Heart right ventricle (tissue), 16 donors: ENCODE data around the gene LLPH. TPM values are rescaled to one million over a fixed set of nuclear protein-coding genes. Genes with fewer than 3 reads are reported as not detected.

Experiments used
- ATAC-seq, 8 donors: fragments of 200-7000 bp; cut with Tn5 transposase; one replicate each; pipeline ENCODE4 v1.9.1; 2020; ENCODE audit warnings: mild to moderate bottlenecking in 8 of 8, moderate library complexity in 8 of 8, moderate number of reproducible peaks in 1 of 8
- DNase-seq, 2 donors: peaks; one replicate each; pipeline ENCODE4 v3.0.0-alpha.2; 2020
- H3K27ac ChIP-seq, 10 donors: fragments of 200-600 bp; sonication (generic) in 2 of 10; one replicate each; pipeline versions ENCODE4 v1.5.0 to v1.8.0; 2020 to 2022; ENCODE audit warnings: mild to moderate bottlenecking in 3 of 10
- H3K27me3 ChIP-seq, 7 donors: fragments of 200-600 bp; one replicate each; pipeline ENCODE4 v1.8.0; 2021 to 2022; ENCODE audit warnings: mild to moderate bottlenecking in 2 of 7
- H3K36me3 ChIP-seq, 9 donors: fragments of 200-600 bp; sonication (generic) in 1 of 9; one replicate each; pipeline versions ENCODE4 v1.5.0 to v1.8.0; 2020 to 2022; ENCODE audit warnings: mild to moderate bottlenecking in 2 of 9
- H3K4me1 ChIP-seq, 9 donors: fragments of 200-600 bp; sonication (generic) in 1 of 9; one replicate each; pipeline versions ENCODE4 v1.5.0 to v1.8.0; 2020 to 2022; ENCODE audit warnings: mild to moderate bottlenecking in 4 of 9
- H3K4me3 ChIP-seq, 10 donors: fragments of 200-600 bp; sonication (generic) in 2 of 10; one replicate each; pipeline versions ENCODE4 v1.5.0 to v1.8.0; 2020 to 2022; ENCODE audit warnings: mild to moderate bottlenecking in 7 of 10, moderate library complexity in 2 of 10
- H3K9me3 ChIP-seq, 11 donors: fragments of 200-600 bp in 10 of 11; sonication (generic) in 2 of 11; one replicate each; pipeline versions ENCODE4 v1.5.0 to v1.8.0; 2013 to 2022; ENCODE audit warnings: mild to moderate bottlenecking in 2 of 11, control low read depth in 1 of 11, moderate library complexity in 1 of 11
- WGBS, 2 donors: extraction: QIAGEN DNeasy Blood & Tissue Kit; methylation state at CpG; one replicate each; pipeline ENCODE4 v1.1.7; 2013; ENCODE audit warnings: inconsistent platforms in 1 of 2; 5-methylcytosine and 5-hydroxymethylcytosine counted together
- intact Hi-C, 10 donors: fragments of 100-400 bp; cut with DNase I; formaldehyde crosslinking; loops; one replicate each; pipeline versions ENCODE4 v1.11.1 to v1.14.2; 2022
- polyA plus RNA-seq, 2 donors: library from polyadenylated mRNA; stranded (reverse); fragments of 200-250 nt; gene quantifications; one replicate each; pipeline ENCODE4 v1.2.3, GENCODE V29; 2013
- total RNA-seq, 10 donors: library from RNA; stranded (reverse); fragmentation: NEBNext Ultra II Directional in 3 of 10; extraction: Animal tissue kit (Norgen Biotek cat#: 25700) in 3 of 10; gene quantifications; one replicate each; pipeline versions ENCODE4 v1.2.1 to v1.2.4, GENCODE V29; 2021 to 2023
- TF ChIP-seq, protein P1 (sequence below), 9 donors: fragments of 200-600 bp; sonication (generic) in 2 of 9; IDR thresholded peaks; one replicate each; pipeline versions ENCODE4 v1.5.0 to v1.8.0; 2021 to 2022; ENCODE audit warnings: antibody characterized with exemption in 9 of 9, mild to moderate bottlenecking in 5 of 9, moderate library complexity in 1 of 9
- donor health status: Arrhythmogenic right ventricular cardiomyopathy.
- donor health status: ischemic (EF 13 %, LVEDD 7.1; RV severe dilation, severe dysfunction).
- donor health status: healthy with polysubstance abuse.
- donor health status: DM: no; HTN: yes; CAD: no.
- donor health status: DM: no; HTN: no; CAD: no.
- donor health status: ischemic (EF 25% LVEDD 6.9; RV normal size, moderate dysfunction).
- donor health status: ischemic (EF 25% LVEDD 5.7; RV mildly dilated, moderate dysfunction).
- donor health status: healthy.
- donor health status: DM: yes; HTN: yes; CAD: no.
- donor health status: Ischemic cardiomyopathy.
- donor health status: ischemic (EF 35%, LVEDD 5.7; RV mildly dilated, moderate dysfunction).
- donor health status: nonischemic (EF 11% LVEDD 7.7; RV severe dilation, severe dysfunction).
- donor health status: DM: yes; HTN: yes; CAD: no.
- donor health status: PGD.
- donor health status: ischemic (EF 29% LVEDD 5.4; RV normal size, mild dysfunction).
- donor health status: nonischemic (EF 23%, LVEDD 6.1; RV moderate dilation, normal function).

Gene LLPH
- total and polyA plus RNA-seq, 12 donors = 9.7 to 35.9 (median 18.9) TPM

DNA sequence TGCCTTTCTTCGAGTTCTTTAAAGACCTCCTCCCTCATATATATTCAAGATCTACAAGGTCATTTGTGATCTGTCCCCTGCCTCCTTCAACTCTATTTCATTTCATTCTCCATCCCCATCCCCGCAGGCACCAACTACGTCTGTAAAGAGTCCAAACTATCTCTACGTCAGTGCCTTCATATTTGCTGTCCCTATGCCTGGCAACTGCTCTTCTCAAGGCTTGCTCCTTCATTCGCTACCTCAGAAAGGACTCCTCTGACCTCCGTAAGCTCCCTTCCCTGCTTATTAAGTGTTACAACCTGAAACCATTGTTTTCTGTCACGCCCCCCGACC is 650 bp downstream of the LLPH start:
- no peak for DNase-seq
- no peaks in the 10 kb centered on the region for H3K27me3 ChIP-seq
- H3K27ac ChIP-seq = peak overlapping the region in 9 of 10 donors; percentile 27 to 91 (median 83)
- 4 to 7% methylated on average over 8 of the region's 8 CpGs for WGBS, 2 donors
- H3K4me3 ChIP-seq = peak overlapping the region; percentile 51 to 95 (median 86)
- peak in 3 of 8 donors; percentile 7 to 31 (median 7) for ATAC-seq
- peaks cover 0 to 5% (median 0%) of the 10 kb centered on the region in 11 donors for H3K9me3 ChIP-seq
- H3K4me1 ChIP-seq = peaks cover 0 to 51% (median 29%) of the 10 kb centered on the region in 9 donors
- intact Hi-C loops = loop anchor here in 2 of 10 donors (1.0 to 5.0 kb wide), 2 partner anchors 39 to 172 kb away; partner anchors contain the start of genes HELB (in 1 of the 2) and TMBIM4 (in 1 of the 2)
- H3K36me3 ChIP-seq = peaks cover 0 to 47% (median 13%) of the 10 kb centered on the region in 9 donors
- TF ChIP-seq, protein P1, sequence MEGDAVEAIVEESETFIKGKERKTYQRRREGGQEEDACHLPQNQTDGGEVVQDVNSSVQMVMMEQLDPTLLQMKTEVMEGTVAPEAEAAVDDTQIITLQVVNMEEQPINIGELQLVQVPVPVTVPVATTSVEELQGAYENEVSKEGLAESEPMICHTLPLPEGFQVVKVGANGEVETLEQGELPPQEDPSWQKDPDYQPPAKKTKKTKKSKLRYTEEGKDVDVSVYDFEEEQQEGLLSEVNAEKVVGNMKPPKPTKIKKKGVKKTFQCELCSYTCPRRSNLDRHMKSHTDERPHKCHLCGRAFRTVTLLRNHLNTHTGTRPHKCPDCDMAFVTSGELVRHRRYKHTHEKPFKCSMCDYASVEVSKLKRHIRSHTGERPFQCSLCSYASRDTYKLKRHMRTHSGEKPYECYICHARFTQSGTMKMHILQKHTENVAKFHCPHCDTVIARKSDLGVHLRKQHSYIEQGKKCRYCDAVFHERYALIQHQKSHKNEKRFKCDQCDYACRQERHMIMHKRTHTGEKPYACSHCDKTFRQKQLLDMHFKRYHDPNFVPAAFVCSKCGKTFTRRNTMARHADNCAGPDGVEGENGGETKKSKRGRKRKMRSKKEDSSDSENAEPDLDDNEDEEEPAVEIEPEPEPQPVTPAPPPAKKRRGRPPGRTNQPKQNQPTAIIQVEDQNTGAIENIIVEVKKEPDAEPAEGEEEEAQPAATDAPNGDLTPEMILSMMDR (IDR thresholded peaks at IDR 0.05) = no peak

DNA sequence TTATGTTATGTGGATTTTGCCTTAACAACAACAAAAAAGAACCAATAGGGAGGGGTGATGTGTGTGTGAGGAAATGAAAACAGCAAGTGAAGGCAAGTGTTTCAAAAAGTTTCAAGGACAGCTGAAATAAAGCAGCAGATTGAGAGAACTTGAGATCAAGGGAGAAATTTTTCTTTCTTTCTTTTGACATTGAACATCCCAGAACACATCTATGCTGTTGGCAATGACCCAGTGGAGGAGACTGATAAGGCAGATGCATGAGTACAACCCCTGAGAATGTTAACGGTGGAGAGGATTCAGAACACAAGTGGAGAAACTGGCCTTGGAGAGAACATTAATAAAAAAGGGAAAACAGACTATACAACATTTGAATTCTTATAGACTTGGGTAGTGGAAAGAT is 2.9 kb downstream of the LLPH start:
- intact Hi-C loops = loop anchor here in 1 of 10 donors (2.0 kb wide), 1 partner anchor 41 kb away; the partner anchor contains the start of gene TMBIM4
- DNase-seq (no peak), ATAC-seq (no peak)
- Histone ChIP-seq H3K4me3 (no peak overlapping the region), H3K9me3 (peaks cover 0 to 5% (median 0%) of the 10 kb centered on the region in 11 donors), H3K36me3 (peaks cover 0 to 62% (median 31%) of the 10 kb centered on the region in 9 donors), H3K4me1 (peaks cover 0 to 43% (median 23%) of the 10 kb centered on the region in 9 donors), H3K27me3 (no peaks in the 10 kb centered on the region), H3K27ac (peak overlapping the region in 2 of 10 donors; percentile 4 to 20)
- 19 to 24% methylated on average over 1 of the region's 1 CpG for WGBS, 2 donors
- TF ChIP-seq, protein P1 (IDR thresholded peaks at IDR 0.05) = no peak

DNA sequence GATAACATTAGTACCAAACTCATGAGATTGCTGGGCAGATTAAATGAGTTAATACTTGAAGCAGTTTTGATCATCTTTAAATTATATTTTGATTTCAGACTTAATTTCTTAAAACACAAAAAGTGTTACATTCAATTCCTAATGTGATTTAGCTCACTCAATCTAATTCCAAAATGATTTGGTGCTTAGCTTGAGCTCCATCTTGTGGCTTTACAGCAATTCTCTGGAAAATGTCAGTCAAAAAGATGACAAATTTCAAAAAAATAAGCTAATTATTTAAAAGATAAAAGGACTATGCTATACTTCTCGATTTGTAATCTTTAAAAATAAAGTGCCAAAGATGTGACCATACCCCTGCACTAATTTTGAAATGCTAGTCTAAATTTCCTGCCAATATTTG is 10.1 kb downstream of the LLPH start:
- Histone ChIP-seq H3K9me3 (no peaks in the 10 kb centered on the region), H3K4me1 (peaks cover 0 to under 1% (median 0%) of the 10 kb centered on the region in 9 donors), H3K36me3 (peaks cover 0 to 56% (median 24%) of the 10 kb centered on the region in 9 donors), H3K4me3 (no peak overlapping the region), H3K27me3 (no peaks in the 10 kb centered on the region), H3K27ac (no peak overlapping the region)
- DNase-seq (no peak), ATAC-seq (no peak)
- intact Hi-C loops = no loop called here
- TF ChIP-seq, protein P1 (IDR thresholded peaks at IDR 0.05) = no peak
- WGBS, 2 donors = 72 to 82% methylated on average over 1 of the region's 1 CpG

DNA sequence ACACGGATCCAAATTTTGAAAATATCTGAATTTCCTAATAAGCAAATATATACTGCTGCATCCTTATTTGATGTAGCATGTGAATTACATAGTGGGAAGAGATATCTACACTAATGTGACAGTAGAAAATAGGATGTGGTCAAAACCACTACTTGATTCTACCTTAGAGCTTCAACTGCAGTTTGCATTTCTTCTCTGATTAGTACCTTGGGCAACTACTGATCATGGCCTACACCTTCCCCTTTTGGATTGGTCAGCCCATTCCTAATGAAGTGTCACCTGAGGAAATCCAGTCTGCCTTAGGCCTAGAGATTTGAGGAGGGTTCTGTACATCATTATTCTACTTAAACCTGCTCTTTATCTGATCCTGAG is 10.7 kb downstream of the LLPH start:
- peaks cover 0 to 50% (median 24%) of the 10 kb centered on the region in 9 donors for H3K36me3 ChIP-seq
- TF ChIP-seq, protein P1 (IDR thresholded peaks at IDR 0.05) = no peak
- 93 to 96% methylated on average over 1 of the region's 1 CpG for WGBS, 2 donors
- peaks cover 0 to 7% (median 0%) of the 10 kb centered on the region in 9 donors for H3K4me1 ChIP-seq
- H3K9me3 ChIP-seq = no peaks in the 10 kb centered on the region
- no peak overlapping the region for H3K4me3 ChIP-seq
- no peaks in the 10 kb centered on the region for H3K27me3 ChIP-seq
- no peak for DNase-seq
- ATAC-seq = no peak
- intact Hi-C loops = no loop called here
- no peak overlapping the region for H3K27ac ChIP-seq
